Body of pancreas (tissue), 4 donors: Measurements from ENCODE around the gene LILRA5.

ENCODE experiments used
- CTCF ChIP-seq, 7 experiments: fragments of 450-650 bp in 4 of 7; fragments of 200-600 bp in 3 of 7; sonication (generic) in 3 of 7; IDR thresholded peaks; one replicate each; pipeline ENCODE4 v1.5.1; 2016 to 2019; ENCODE audit warnings: antibody characterized with exemption in 7 of 7
- POLR2A ChIP-seq, 3 donors: fragments of 450-650 bp; IDR thresholded peaks; one replicate each; pipeline ENCODE4 v1.6.1; 2016; ENCODE audit warnings: antibody characterized with exemption in 3 of 3, mild to moderate bottlenecking in 2 of 3

GRCh38 chr19:54311486-54311885 is 1.5 kb downstream of the LILRA5 start:
- no peak for TF ChIP-seq CTCF (IDR thresholded peaks at IDR 0.05)
- no peak for TF ChIP-seq POLR2A (IDR thresholded peaks at IDR 0.05)
